ENCODE results near the gene PGAP3.

PGAP3 gene

GRCh38 chr17:39660011-39660360 is 27.9 kb downstream of the PGAP3 start:
- TF ChIP-seq CTCF (IDR thresholded peaks at IDR 0.05; ENCODE audit: borderline replicate concordance, control extremely low read depth, extremely low read depth, insufficient read depth, missing control alignments), result no peak
- in situ Hi-C loops (cut with MboI; ENCODE audit: low sequenced_read_pairs, unreplicated experiment), result no loop called here
- no peak for DNase-seq (ENCODE audit: low spot score)

GRCh38 chr17:39659279-39660010 is 28.4 kb downstream of the PGAP3 start:
- in situ Hi-C loops (cut with MboI; ENCODE audit: low sequenced_read_pairs, unreplicated experiment), result no loop called here
- DNase-seq (ENCODE audit: low spot score), result no peak
- TF ChIP-seq CTCF (IDR thresholded peaks at IDR 0.05; ENCODE audit: borderline replicate concordance, control extremely low read depth, extremely low read depth, insufficient read depth, missing control alignments), result no peak

GRCh38 chr17:39658760-39659159 is 29.1 kb downstream of the PGAP3 start:
- in situ Hi-C loops (cut with MboI; ENCODE audit: low sequenced_read_pairs, unreplicated experiment), result no loop called here
- no peak for TF ChIP-seq CTCF (IDR thresholded peaks at IDR 0.05; ENCODE audit: borderline replicate concordance, control extremely low read depth, extremely low read depth, insufficient read depth, missing control alignments)
- DNase-seq (ENCODE audit: low spot score), result no peak

GRCh38 chr17:39658346-39658745 is 29.5 kb downstream of the PGAP3 start:
- DNase-seq (ENCODE audit: low spot score), result no peak
- TF ChIP-seq CTCF (IDR thresholded peaks at IDR 0.05; ENCODE audit: borderline replicate concordance, control extremely low read depth, extremely low read depth, insufficient read depth, missing control alignments), result no peak
- in situ Hi-C loops (cut with MboI; ENCODE audit: low sequenced_read_pairs, unreplicated experiment), result no loop called here

- no peak for DNase-seq (ENCODE audit: low spot score)
- TF ChIP-seq CTCF (IDR thresholded peaks at IDR 0.05; ENCODE audit: borderline replicate concordance, control extremely low read depth, extremely low read depth, insufficient read depth, missing control alignments), result no peak
- in situ Hi-C loops (cut with MboI; ENCODE audit: low sequenced_read_pairs, unreplicated experiment), result no loop called here
Measured at GRCh38 chr17:39655105-39655504, 32.8 kb downstream of the PGAP3 start.

- TF ChIP-seq CTCF (IDR thresholded peaks at IDR 0.05; ENCODE audit: borderline replicate concordance, control extremely low read depth, extremely low read depth, insufficient read depth, missing control alignments), result peak; percentile 84
- peak; percentile 94 for DNase-seq (ENCODE audit: low spot score)
- in situ Hi-C loops (cut with MboI; ENCODE audit: low sequenced_read_pairs, unreplicated experiment), result no loop called here
Measured at GRCh38 chr17:39653662-39654331, 34.1 kb downstream of the PGAP3 start.
